DMS53 treated with DMSO at 0.1 percent for 48 hours (cell line): ENCODE results near the gene KCNK16.
A peak's percentile ranks its signal among the peaks of the same experiment; 100 is the strongest.
"Not testable (repeated sequence)": the region's sequence is repeated elsewhere in the genome, so short reads cannot be mapped to it uniquely, and the experiment has no call there.

Experiments used
- DNase-seq: peaks from one replicate; lab custom pipeline; 2025; ENCODE audit not compliant: unreplicated experiment; lab: John Stamatoyannopoulos, UW

KCNK16 gene

GRCh38 chr6:39312912-39313525 is 9.5 kb downstream of the KCNK16 start:
- no peak for DNase-seq

GRCh38 chr6:39310542-39310941 is 12.0 kb downstream of the KCNK16 start:
- DNase-seq = no peak

GRCh38 chr6:39309942-39310531 is 12.5 kb downstream of the KCNK16 start:
- DNase-seq = peak; percentile 52

- DNase-seq = no peak
Measured at GRCh38 chr6:39307462-39307861, 15.0 kb downstream of the KCNK16 start.

- DNase-seq = no peak
Measured at GRCh38 chr6:39304951-39305350, 17.6 kb downstream of the KCNK16 start.

- no peak for DNase-seq
Measured at GRCh38 chr6:39303425-39304153, 18.9 kb downstream of the KCNK16 start.

GRCh38 chr6:39302669-39303424 is 19.7 kb downstream of the KCNK16 start:
- DNase-seq = peak; percentile 79

GRCh38 chr6:39302011-39302410 is 20.5 kb downstream of the KCNK16 start:
- DNase-seq = no peak

GRCh38 chr6:39301606-39302005 is 20.9 kb downstream of the KCNK16 start:
- no peak for DNase-seq

GRCh38 chr6:39300739-39301138 is 21.8 kb downstream of the KCNK16 start:
- DNase-seq = no peak

GRCh38 chr6:39298061-39298460 is 24.4 kb downstream of the KCNK16 start:
- no peak for DNase-seq

GRCh38 chr6:39296745-39297640 is 25.5 kb downstream of the KCNK16 start:
- no peak for DNase-seq

- no peak for DNase-seq
Measured at GRCh38 chr6:39295611-39296011, 26.9 kb downstream of the KCNK16 start.

- no peak for DNase-seq
Measured at GRCh38 chr6:39294899-39295298, 27.6 kb downstream of the KCNK16 start.

GRCh38 chr6:39294133-39294532 is 28.4 kb downstream of the KCNK16 start:
- DNase-seq = no peak

- no peak for DNase-seq
Measured at GRCh38 chr6:39292637-39293036, 29.9 kb downstream of the KCNK16 start.

GRCh38 chr6:39289490-39289889 is 33.0 kb downstream of the KCNK16 start:
- DNase-seq = no peak

- DNase-seq = no peak
Measured at GRCh38 chr6:39287601-39288000, 34.9 kb downstream of the KCNK16 start.

GRCh38 chr6:39286596-39286995 is 35.9 kb downstream of the KCNK16 start:
- not testable (repeated sequence) for DNase-seq

- no peak for DNase-seq
Measured at GRCh38 chr6:39282774-39283173, 39.7 kb downstream of the KCNK16 start.
